Heart right ventricle (tissue), 16 donors: Measurements from ENCODE around the gene UMODL1. TPM values are rescaled to one million over a fixed set of nuclear protein-coding genes. Genes with fewer than 3 reads are reported as not detected.

Experiments used
- ATAC-seq, 8 donors: fragments of 200-7000 bp; cut with Tn5 transposase; one replicate each; pipeline ENCODE4 v1.9.1; 2020; ENCODE audit warnings: mild to moderate bottlenecking in 8 of 8, moderate library complexity in 8 of 8, moderate number of reproducible peaks in 1 of 8
- DNase-seq, 2 donors: peaks; one replicate each; pipeline ENCODE4 v3.0.0-alpha.2; 2020
- H3K27ac ChIP-seq, 10 donors: fragments of 200-600 bp; sonication (generic) in 2 of 10; one replicate each; pipeline versions ENCODE4 v1.5.0 to v1.8.0; 2020 to 2022; ENCODE audit warnings: mild to moderate bottlenecking in 3 of 10
- H3K27me3 ChIP-seq, 7 donors: fragments of 200-600 bp; one replicate each; pipeline ENCODE4 v1.8.0; 2021 to 2022; ENCODE audit warnings: mild to moderate bottlenecking in 2 of 7
- H3K36me3 ChIP-seq, 9 donors: fragments of 200-600 bp; sonication (generic) in 1 of 9; one replicate each; pipeline versions ENCODE4 v1.5.0 to v1.8.0; 2020 to 2022; ENCODE audit warnings: mild to moderate bottlenecking in 2 of 9
- H3K4me1 ChIP-seq, 9 donors: fragments of 200-600 bp; sonication (generic) in 1 of 9; one replicate each; pipeline versions ENCODE4 v1.5.0 to v1.8.0; 2020 to 2022; ENCODE audit warnings: mild to moderate bottlenecking in 4 of 9
- H3K4me3 ChIP-seq, 10 donors: fragments of 200-600 bp; sonication (generic) in 2 of 10; one replicate each; pipeline versions ENCODE4 v1.5.0 to v1.8.0; 2020 to 2022; ENCODE audit warnings: mild to moderate bottlenecking in 7 of 10, moderate library complexity in 2 of 10
- H3K9me3 ChIP-seq, 11 donors: fragments of 200-600 bp in 10 of 11; sonication (generic) in 2 of 11; one replicate each; pipeline versions ENCODE4 v1.5.0 to v1.8.0; 2013 to 2022; ENCODE audit warnings: mild to moderate bottlenecking in 2 of 11, control low read depth in 1 of 11, moderate library complexity in 1 of 11
- CTCF ChIP-seq, 9 donors: fragments of 200-600 bp; sonication (generic) in 2 of 9; IDR thresholded peaks; one replicate each; pipeline versions ENCODE4 v1.5.0 to v1.8.0; 2021 to 2022; ENCODE audit warnings: antibody characterized with exemption in 9 of 9, mild to moderate bottlenecking in 5 of 9, moderate library complexity in 1 of 9
- WGBS, 2 donors: extraction: QIAGEN DNeasy Blood & Tissue Kit; methylation state at CpG; one replicate each; pipeline ENCODE4 v1.1.7; 2013; ENCODE audit warnings: inconsistent platforms in 1 of 2; 5-methylcytosine and 5-hydroxymethylcytosine counted together
- intact Hi-C, 10 donors: fragments of 100-400 bp; cut with DNase I; formaldehyde crosslinking; loops; one replicate each; pipeline versions ENCODE4 v1.11.1 to v1.14.2; 2022
- polyA plus RNA-seq, 2 donors: library from polyadenylated mRNA; stranded (reverse); fragments of 200-250 nt; gene quantifications; one replicate each; pipeline ENCODE4 v1.2.3, GENCODE V29; 2013
- total RNA-seq, 10 donors: library from RNA; stranded (reverse); fragmentation: NEBNext Ultra II Directional in 3 of 10; extraction: Animal tissue kit (Norgen Biotek cat#: 25700) in 3 of 10; gene quantifications; one replicate each; pipeline versions ENCODE4 v1.2.1 to v1.2.4, GENCODE V29; 2021 to 2023
- donor health status: Arrhythmogenic right ventricular cardiomyopathy.
- donor health status: ischemic (EF 13 %, LVEDD 7.1; RV severe dilation, severe dysfunction).
- donor health status: healthy with polysubstance abuse.
- donor health status: DM: no; HTN: yes; CAD: no.
- donor health status: DM: no; HTN: no; CAD: no.
- donor health status: ischemic (EF 25% LVEDD 6.9; RV normal size, moderate dysfunction).
- donor health status: ischemic (EF 25% LVEDD 5.7; RV mildly dilated, moderate dysfunction).
- donor health status: healthy.
- donor health status: DM: yes; HTN: yes; CAD: no.
- donor health status: Ischemic cardiomyopathy.
- donor health status: ischemic (EF 35%, LVEDD 5.7; RV mildly dilated, moderate dysfunction).
- donor health status: nonischemic (EF 11% LVEDD 7.7; RV severe dilation, severe dysfunction).
- donor health status: DM: yes; HTN: yes; CAD: no.
- donor health status: PGD.
- donor health status: ischemic (EF 29% LVEDD 5.4; RV normal size, mild dysfunction).
- donor health status: nonischemic (EF 23%, LVEDD 6.1; RV moderate dilation, normal function).

UMODL1 gene
- total and polyA plus RNA-seq, 12 donors = 0.13 to 0.31 (median 0.25) TPM; not detected in 9

GRCh38 chr21:42145569-42146272 is 74.6 kb downstream of the UMODL1 start:
- no peak overlapping the region for H3K27ac ChIP-seq
- WGBS, 2 donors = 33 to 39% methylated on average over 15 of the region's 15 CpGs
- H3K36me3 ChIP-seq = no peaks in the 10 kb centered on the region
- intact Hi-C loops = loop anchor here (1.0 to 10.0 kb wide), 9 partner anchors 112 to 305 kb away; partner anchors contain the start of gene TFF3 (in 1 of the 10)
- DNase-seq (peak in 1 of 2 donors; percentile 57), ATAC-seq (peak; percentile 61 to 81 (median 74))
- H3K27me3 ChIP-seq = peaks cover 0 to 8% (median 0%) of the 10 kb centered on the region in 7 donors
- peak; percentile 86 to 96 (median 93) for TF ChIP-seq CTCF (IDR thresholded peaks at IDR 0.05)
- no peak overlapping the region for H3K4me3 ChIP-seq
- peaks cover 0 to under 1% (median 0%) of the 10 kb centered on the region in 9 donors for H3K4me1 ChIP-seq
- H3K9me3 ChIP-seq = no peaks in the 10 kb centered on the region

- ATAC-seq (no peak), DNase-seq (no peak)
- Histone ChIP-seq H3K36me3 (no peaks in the 10 kb centered on the region), H3K4me3 (no peak overlapping the region), H3K9me3 (no peaks in the 10 kb centered on the region), H3K27me3 (peaks cover 0 to 8% (median 0%) of the 10 kb centered on the region in 7 donors), H3K27ac (no peak overlapping the region), H3K4me1 (no peaks in the 10 kb centered on the region)
- no peak for TF ChIP-seq CTCF (IDR thresholded peaks at IDR 0.05)
- intact Hi-C loops = loop anchor here in 8 of 10 donors (5.0 to 10.0 kb wide), 4 partner anchors 111 to 301 kb away; partner anchors contain the start of gene TFF3 (in 1 of the 8)
- WGBS, 2 donors = 88 to 92% methylated on average over 10 of the region's 10 CpGs
Measured at GRCh38 chr21:42146273-42146805, 75.2 kb downstream of the UMODL1 start.

- TF ChIP-seq CTCF (IDR thresholded peaks at IDR 0.05) = no peak
- intact Hi-C loops = loop anchor here in 8 of 10 donors (5.0 to 10.0 kb wide), 4 partner anchors 110 to 300 kb away; partner anchors contain the start of gene TFF3 (in 1 of the 8)
- no peak overlapping the region for H3K4me3 ChIP-seq
- H3K27me3 ChIP-seq = peaks cover 0 to 5% (median 0%) of the 10 kb centered on the region in 7 donors
- WGBS, 2 donors = 88 to 89% methylated on average over 19 of the region's 19 CpGs
- H3K36me3 ChIP-seq = no peaks in the 10 kb centered on the region
- H3K9me3 ChIP-seq = no peaks in the 10 kb centered on the region
- H3K27ac ChIP-seq = no peak overlapping the region
- ATAC-seq (peak in 1 of 8 donors; percentile 19), DNase-seq (no peak)
- no peaks in the 10 kb centered on the region for H3K4me1 ChIP-seq
Measured at GRCh38 chr21:42146821-42147220, 75.7 kb downstream of the UMODL1 start.

GRCh38 chr21:42147386-42148020 is 76.4 kb downstream of the UMODL1 start:
- no peak for TF ChIP-seq CTCF (IDR thresholded peaks at IDR 0.05)
- Histone ChIP-seq H3K9me3 (no peaks in the 10 kb centered on the region), H3K4me3 (no peak overlapping the region), H3K27ac (no peak overlapping the region), H3K36me3 (no peaks in the 10 kb centered on the region), H3K4me1 (no peaks in the 10 kb centered on the region), H3K27me3 (no peaks in the 10 kb centered on the region)
- 81 to 92% methylated on average over 13 of the region's 13 CpGs for WGBS, 2 donors
- ATAC-seq (no peak), DNase-seq (no peak)
- intact Hi-C loops = loop anchor here in 8 of 10 donors (5.0 to 10.0 kb wide), 4 partner anchors 110 to 300 kb away; partner anchors contain the start of gene TFF3 (in 1 of the 8)
